Renal cortex interstitium (tissue), 11 donors: ENCODE measurements around the gene EPB41L2. TPM values are rescaled to one million over a fixed set of nuclear protein-coding genes. Genes with fewer than 3 reads are reported as not detected.
"Not testable (repeated sequence)": the region's sequence is repeated elsewhere in the genome, so short reads cannot be mapped to it uniquely, and the experiment has no call there.

ENCODE experiments used
- DNase-seq, 11 donors: peaks; one replicate each; pipeline ENCODE4 v3.0.0-alpha.2; 2013; ENCODE audit warnings: low read depth in 9 of 11, low spot score in 4 of 11; ENCODE audit errors: extremely low read depth in 1 of 11
- polyA plus RNA-seq, 3 donors: library from polyadenylated mRNA; unstranded; fragments of 120-200 nt; gene quantifications; one replicate each; pipeline ENCODE4 v1.2.1, GENCODE V29; 2013; ENCODE audit not compliant: insufficient read length in 3 of 3

EPB41L2 gene
- polyA plus RNA-seq, 3 donors = 152 to 166 (median 159) TPM

- no peak for DNase-seq
These were observed 94.6 kb downstream of the EPB41L2 start for GRCh38 chr6:130968476-130968875.

DNA sequence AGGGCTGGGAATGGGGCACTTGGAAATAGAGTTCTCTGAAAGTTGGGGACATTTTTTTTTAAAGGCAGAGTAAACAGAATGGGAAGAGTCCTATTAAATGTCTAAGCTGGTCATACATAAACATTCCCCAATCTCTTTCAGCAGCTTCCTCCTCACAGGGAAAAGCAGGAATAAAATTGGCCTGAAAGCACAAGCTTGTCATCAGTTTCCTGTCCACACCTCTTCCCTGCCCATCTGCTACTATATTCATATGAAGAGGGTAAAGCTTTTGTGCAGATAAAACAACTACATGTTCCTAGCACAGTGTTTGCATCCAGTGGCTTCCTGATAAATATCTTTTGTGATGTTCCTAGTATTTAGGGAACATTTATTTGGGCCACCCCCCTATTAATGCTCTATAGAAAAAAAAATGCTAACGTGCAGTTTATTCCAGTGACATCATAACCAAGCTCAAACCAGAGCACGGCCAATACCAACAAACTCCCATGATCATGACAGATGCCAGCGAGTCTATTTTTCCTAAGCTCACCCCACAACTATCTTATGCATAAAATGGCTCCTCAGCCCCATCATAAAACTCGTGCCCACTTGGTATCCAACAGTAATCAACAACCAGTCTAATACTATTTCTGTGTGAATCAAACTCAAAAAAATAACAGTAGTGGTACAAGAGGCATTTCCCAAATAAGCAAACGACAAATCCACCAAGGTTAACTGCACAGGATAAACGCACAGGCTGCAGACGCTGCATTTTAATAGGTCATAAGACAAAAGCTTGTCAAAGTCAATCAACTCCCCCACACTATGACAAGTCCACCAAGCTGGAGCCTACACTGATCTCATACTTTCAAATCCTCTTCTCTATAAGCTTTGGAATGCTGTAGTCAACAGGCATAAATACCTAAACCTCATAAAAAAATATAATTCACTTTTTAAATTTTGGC, 95.3 kb downstream of the EPB41L2 start:
- no peak for DNase-seq

- no peak for DNase-seq
These were observed 96.6 kb downstream of the EPB41L2 start for GRCh38 chr6:130966344-130966980.

- DNase-seq = no peak
These were observed 97.4 kb downstream of the EPB41L2 start for GRCh38 chr6:130965656-130966055.

- DNase-seq = no peak
These were observed 98.0 kb downstream of the EPB41L2 start for GRCh38 chr6:130964808-130965604.

DNA sequence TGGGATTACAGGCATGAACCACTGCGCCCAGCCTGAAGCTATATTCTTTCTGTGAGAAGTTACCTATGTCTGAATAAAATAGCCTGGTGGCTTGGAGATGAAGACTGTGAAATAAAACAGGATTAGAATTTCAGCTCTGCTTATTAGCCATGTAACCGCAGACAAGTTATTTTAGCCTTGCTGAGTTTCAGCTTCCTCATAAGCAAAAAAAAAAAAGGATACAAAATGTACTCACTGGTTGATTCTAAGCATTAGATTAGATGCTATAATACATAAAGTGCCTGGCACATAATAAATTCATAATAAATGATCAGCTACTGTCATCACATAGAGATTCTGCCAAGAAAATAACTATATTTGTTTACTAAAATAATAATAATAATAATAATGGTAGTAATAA, 98.8 kb downstream of the EPB41L2 start:
- DNase-seq = no peak

GRCh38 chr6:130962966-130963365, 100.1 kb downstream of the EPB41L2 start:
- DNase-seq = no peak

GRCh38 chr6:130961148-130961547, 101.9 kb downstream of the EPB41L2 start:
- DNase-seq = no peak

DNA sequence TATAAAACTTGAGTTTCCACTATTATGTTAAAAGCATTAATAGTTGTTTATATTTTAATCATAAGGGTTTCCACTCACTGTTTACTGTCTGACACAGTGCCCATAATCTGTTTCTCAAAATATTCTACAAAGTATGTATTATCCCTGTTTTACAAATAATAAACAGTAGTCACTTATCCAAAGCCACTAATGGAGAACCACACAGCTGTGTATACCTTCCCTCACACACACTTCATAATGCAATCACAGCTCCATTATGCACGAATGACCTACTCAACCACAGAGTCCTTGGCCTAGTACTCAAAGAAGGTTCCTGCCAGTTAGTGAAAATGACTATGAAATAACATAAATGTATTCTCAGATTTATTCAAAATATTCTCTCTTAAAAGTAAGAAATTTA, 103.1 kb downstream of the EPB41L2 start:
- DNase-seq = no peak

DNA sequence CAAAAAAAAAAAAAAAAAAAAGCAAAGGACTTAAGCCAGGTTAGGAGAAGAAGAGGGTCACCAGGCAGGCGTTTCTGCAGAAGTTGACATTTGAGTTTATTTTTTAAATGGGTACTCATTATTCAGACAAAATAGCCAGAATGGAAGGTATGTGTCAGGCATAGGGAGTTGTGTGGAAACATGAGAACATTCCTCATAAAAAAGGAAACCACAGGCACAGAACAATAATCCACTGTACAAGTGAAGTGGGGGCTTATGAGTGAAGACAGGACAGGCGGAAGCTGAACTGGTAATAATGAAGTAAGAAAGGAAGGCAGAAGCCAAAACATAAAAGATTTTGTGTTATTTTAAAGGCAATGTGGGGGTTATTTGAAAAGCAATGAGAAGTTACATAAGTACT, 104.6 kb downstream of the EPB41L2 start:
- no peak for DNase-seq

DNA sequence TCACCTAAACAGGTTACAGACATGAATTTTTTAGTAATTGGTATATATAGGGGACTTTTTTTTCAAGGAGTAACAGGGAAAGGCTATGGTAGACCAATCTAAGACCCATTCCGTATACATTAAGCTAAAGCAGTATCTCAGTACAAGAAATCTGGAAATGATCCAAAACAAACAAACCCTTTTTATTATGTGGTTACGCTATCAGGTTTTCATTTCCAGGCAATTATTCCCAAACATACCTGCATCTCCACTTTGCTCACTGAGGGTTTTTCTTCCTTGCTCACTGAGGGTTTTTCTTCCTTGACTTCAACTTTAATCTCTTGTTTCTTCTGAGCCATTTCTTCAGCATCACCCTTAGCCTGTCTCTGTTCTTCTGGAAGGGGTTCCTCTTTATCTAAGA, 107.3 kb downstream of the EPB41L2 start:
- no peak for DNase-seq

DNA sequence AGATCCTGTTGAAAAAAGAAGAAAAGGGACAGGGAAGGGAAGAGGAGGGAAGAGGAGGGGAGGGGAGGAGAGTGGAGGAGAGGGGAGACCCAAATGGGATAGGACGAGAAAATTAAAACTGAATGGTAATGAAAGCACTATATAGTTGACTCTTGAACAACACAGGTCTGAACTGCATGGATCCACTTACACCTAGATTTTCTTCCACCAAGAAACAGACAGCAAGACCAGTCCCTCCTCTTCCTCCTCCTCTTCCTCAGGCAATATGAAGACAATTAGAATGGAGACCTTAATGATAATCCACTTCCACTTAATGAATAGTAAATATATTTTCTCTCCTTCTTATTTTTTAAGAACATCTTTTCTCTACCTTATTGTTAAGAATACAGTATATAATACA, 113.5 kb downstream of the EPB41L2 start:
- DNase-seq = no peak

- DNase-seq = no peak
These were observed 115.6 kb downstream of the EPB41L2 start for GRCh38 chr6:130947464-130947863.

GRCh38 chr6:130946076-130946475, 117.0 kb downstream of the EPB41L2 start:
- no peak for DNase-seq

- DNase-seq = no peak
These were observed 117.6 kb downstream of the EPB41L2 start for GRCh38 chr6:130945401-130945919.

DNA sequence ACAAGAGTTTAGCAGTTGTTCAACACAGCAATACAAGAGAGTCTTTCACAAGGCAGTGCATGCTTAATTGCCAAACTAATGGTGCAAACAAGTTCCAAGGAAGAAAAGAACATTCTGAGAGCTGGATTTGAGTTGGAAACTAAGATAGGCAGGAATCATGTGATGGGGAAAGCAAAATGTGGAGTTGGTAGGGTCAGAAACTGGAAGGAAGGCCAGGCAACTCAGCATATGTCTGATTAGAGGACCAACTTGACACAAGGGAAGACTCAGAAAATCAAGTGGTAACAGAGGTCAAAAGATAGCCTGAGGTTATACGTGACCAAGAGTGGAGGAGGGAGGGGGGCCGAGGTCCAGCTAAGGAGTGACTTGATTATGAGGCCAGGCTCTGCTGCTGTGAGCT, 118.6 kb downstream of the EPB41L2 start:
- no peak for DNase-seq

DNA sequence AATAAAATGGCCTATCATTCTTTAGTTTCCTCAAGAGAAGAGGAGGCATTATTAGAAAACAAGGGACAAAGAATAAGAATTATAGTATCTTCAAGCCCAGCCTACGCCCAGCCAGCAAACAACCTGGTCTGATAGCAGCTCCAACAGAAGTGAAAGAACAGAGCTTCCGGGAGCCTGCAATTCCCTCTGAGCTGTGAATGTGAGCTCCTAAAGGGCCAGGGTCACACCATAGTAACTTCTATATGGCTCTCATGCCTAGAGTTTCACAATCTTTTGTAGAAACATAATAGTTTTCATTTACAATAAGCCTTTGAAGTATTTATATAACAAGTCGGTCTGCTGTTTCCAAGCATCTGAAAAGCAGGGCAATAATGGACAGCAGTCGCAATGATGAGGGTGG, 119.3 kb downstream of the EPB41L2 start:
- no peak for DNase-seq

DNA sequence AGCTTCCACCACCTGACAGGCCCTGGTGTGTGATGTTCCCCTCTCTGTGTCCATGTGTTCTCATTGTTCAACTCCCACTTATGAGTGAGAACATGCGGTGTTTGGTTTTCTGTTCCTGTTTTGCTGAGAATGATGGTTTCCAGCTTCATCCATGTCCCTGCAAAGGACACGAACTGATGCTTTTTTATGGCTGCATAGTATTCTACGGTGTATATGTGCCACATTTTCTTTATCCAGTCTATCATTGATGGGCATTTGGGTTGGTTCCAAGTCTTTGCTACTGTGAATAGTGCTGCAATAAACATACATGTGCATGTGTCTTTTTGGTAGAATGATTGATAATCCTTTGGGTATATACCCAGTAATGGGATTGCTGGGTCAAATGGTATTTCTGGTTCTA, 120.3 kb downstream of the EPB41L2 start:
- DNase-seq = not testable (repeated sequence)

GRCh38 chr6:130937942-130938604, 125.0 kb downstream of the EPB41L2 start:
- DNase-seq = no peak
